Esophagus muscularis mucosa (tissue), 4 donors: ENCODE data around the gene DPP9. TPM values are rescaled to one million over a fixed set of nuclear protein-coding genes. Genes with fewer than 3 reads are reported as not detected.
A peak's percentile ranks its signal among the peaks of the same experiment; 100 is the strongest.

Source experiments
- DNase-seq: peaks from one replicate; pipeline ENCODE4 v3.0.0-alpha.2; 2017; ENCODE audit errors: extremely low spot score
- H3K27ac ChIP-seq, 4 donors: fragments of 200-600 bp; sonication (generic); replicated peaks in 1 of 4; 1 replicate in 3 of 4; 2 replicates in 1 of 4; pipeline ENCODE4 v1.5.1; 2016 to 2019; ENCODE audit warnings: mild to moderate bottlenecking in 1 of 4
- H3K27me3 ChIP-seq, 4 donors: fragments of 200-600 bp; sonication (generic); one replicate each; pipeline versions ENCODE4 v1.5.1 to v1.6.0; 2016 to 2019
- H3K36me3 ChIP-seq, 4 donors: fragments of 200-600 bp; sonication (generic); one replicate each; pipeline ENCODE4 v1.5.1; 2016 to 2019
- H3K4me1 ChIP-seq, 4 donors: fragments of 200-600 bp; sonication (generic); one replicate each; pipeline ENCODE4 v1.5.1; 2016 to 2019
- H3K4me3 ChIP-seq, 4 donors: fragments of 200-600 bp; sonication (generic); 1 replicate in 2 of 4; 2 replicates in 2 of 4; pipeline ENCODE4 v1.5.1; 2016 to 2019; ENCODE audit warnings: mild to moderate bottlenecking in 4 of 4, moderate library complexity in 1 of 4
- H3K9me3 ChIP-seq, 4 donors: fragments of 200-600 bp; sonication (generic); 1 replicate in 3 of 4; 2 replicates in 1 of 4; pipeline ENCODE4 v1.5.1; 2016 to 2019
- CTCF ChIP-seq, 3 experiments: fragments of 200-600 bp in 2 of 3; fragments of 450-650 bp in 1 of 3; sonication (generic) in 2 of 3; IDR thresholded peaks; one replicate each; pipeline ENCODE4 v1.5.1; 2017 to 2019; ENCODE audit warnings: antibody characterized with exemption in 3 of 3, mild to moderate bottlenecking in 2 of 3, moderate library complexity in 1 of 3
- EP300 ChIP-seq: sonication (generic); formaldehyde crosslinking; IDR thresholded peaks from one replicate; pipeline ENCODE4 v1.6.1; 2017; ENCODE audit warnings: antibody characterized with exemption
- POLR2A ChIP-seq: fragments of 450-650 bp; IDR thresholded peaks from one replicate; pipeline ENCODE4 v1.6.1; 2017; ENCODE audit warnings: antibody characterized with exemption, moderate library complexity, mild to moderate bottlenecking, low read depth
- POLR2AphosphoS5 ChIP-seq, 2 donors: sonication (generic); formaldehyde crosslinking; IDR thresholded peaks; one replicate each; pipeline ENCODE4 v1.6.1; 2017; ENCODE audit warnings: antibody characterized with exemption in 2 of 2
- WGBS: methylation state at CpG from one replicate; pipeline ENCODE4 v1.1.5; 2018; 5-methylcytosine and 5-hydroxymethylcytosine counted together
- intact Hi-C: fragments of 100-400 bp; cut with DNase I; formaldehyde crosslinking; loops from one replicate; pipeline ENCODE4 v1.15.1; 2023
- total RNA-seq, 4 donors: library from RNA; depleted of rRNA; stranded (reverse); fragments of >200 nt; gene quantifications; one replicate each; pipeline versions ENCODE4 v1.1.0 to v1.2.1, GENCODE V29; 2016

Gene DPP9
- total RNA-seq, 4 donors from 2014 or later: 42.4 to 106 (median 56.0) TPM

DNA sequence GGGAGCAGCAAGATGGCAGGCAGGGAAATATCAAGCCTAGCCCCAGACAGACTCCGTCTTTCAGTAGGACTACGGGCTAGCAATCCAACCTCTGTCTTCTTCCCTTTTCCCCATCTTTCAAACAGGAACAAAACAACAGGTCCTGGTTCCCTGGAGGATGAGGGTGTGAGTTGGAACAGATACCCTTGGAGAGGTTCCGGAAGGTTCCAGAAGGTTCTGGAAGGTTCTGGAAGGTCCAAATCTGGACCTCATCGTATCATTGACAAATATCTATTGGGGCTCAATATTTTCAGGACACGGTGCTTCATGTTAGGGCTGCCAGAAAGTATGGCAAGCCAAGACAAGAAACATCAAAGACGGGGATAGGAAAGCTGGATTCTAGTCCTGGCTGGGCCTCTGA, 39.4 kb upstream of the DPP9 start:
- TF ChIP-seq POLR2AphosphoS5 (IDR thresholded peaks at IDR 0.05) (no peak), POLR2A (no peak), EP300 (no peak), CTCF (IDR thresholded peaks at IDR 0.05) (no peak)
- WGBS: 87% methylated on average over 6 of the region's 6 CpGs

GRCh38 chr19:4760285-4760650, 36.6 kb upstream of the DPP9 start:
- TF ChIP-seq CTCF (IDR thresholded peaks at IDR 0.05) (no peak), EP300 (no peak)
- WGBS: 48% methylated on average over 10 of the region's 10 CpGs
- Histone ChIP-seq H3K9me3 (no peaks in the 10 kb centered on the region), H3K27ac (no peak overlapping the region), H3K4me1 (peaks cover 10 to 15% (median 14%) of the 10 kb centered on the region in 4 donors), H3K4me3 (peak overlapping the region; percentile 31 to 48 (median 44)), H3K36me3 (no peaks in the 10 kb centered on the region), H3K27me3 (peaks cover 0 to 39% (median 2%) of the 10 kb centered on the region in 4 donors)
- intact Hi-C loops: no loop called here
- no peak for DNase-seq

More for the DNA sequence above, 39.4 kb upstream of the DPP9 start:
- Histone ChIP-seq H3K27ac (no peak overlapping the region), H3K36me3 (no peaks in the 10 kb centered on the region), H3K27me3 (peaks cover 0 to 43% (median 2%) of the 10 kb centered on the region in 4 donors), H3K4me1 (peaks cover 10 to 15% (median 14%) of the 10 kb centered on the region in 4 donors), H3K4me3 (no peak overlapping the region), H3K9me3 (no peaks in the 10 kb centered on the region)
- intact Hi-C loops: no loop called here
- DNase-seq: no peak

DNA sequence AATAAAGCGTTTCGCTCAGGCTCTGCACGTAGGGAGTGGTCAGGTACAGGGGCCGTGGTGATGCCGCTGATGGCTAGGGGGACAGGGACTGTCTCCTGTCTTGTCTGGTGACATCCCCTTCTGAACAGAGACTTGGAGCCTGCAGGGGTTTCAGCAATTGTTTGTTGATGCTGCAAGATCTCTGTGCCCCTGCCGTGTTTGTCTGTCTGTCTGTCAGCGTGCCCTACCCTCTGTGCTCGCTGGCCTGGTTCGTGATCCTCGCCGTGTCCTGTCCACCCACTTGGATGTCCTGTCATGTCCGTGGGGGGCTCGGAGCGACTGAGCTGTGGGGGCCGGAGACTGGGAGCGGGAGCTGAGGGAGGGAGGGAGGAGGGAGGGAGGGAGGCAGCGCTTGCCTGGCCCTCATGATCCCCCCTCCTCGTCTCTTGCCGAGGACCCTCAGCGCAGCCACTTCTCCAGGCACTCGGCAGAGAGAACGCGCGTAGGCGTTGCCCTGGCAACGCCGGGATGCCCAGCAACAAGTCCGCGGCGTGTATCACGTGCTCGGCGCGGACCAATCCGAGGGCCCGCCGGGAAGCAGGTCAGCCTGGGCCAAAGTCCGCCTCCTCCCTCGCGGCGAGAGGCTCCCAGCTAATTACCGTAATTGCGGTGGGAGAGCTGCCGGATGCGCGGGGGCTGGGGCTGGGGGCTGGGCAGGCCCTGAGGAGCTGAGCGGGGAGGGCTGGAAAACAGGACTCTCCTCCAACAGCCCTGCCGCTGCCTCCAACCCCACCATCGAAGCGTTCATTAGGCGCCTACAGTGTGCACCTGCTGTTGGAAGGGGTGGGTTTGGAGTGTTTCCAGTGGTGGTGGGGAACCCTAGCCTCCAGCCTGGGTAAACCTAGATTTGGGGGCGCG, 36.0 kb upstream of the DPP9 start:
- H3K4me1 ChIP-seq: peaks cover 10 to 15% (median 14%) of the 10 kb centered on the region in 4 donors
- peaks cover 0 to 33% (median 2%) of the 10 kb centered on the region in 4 donors for H3K27me3 ChIP-seq
- intact Hi-C loops: no loop called here
- H3K4me3 ChIP-seq: peak overlapping the region; percentile 31 to 48 (median 44)
- no peaks in the 10 kb centered on the region for H3K9me3 ChIP-seq
- DNase-seq: peak; percentile 94
- no peaks in the 10 kb centered on the region for H3K36me3 ChIP-seq
- 13% methylated on average over 17 of the region's 53 CpGs for WGBS
- no peak overlapping the region for H3K27ac ChIP-seq
- TF ChIP-seq POLR2AphosphoS5 (IDR thresholded peaks at IDR 0.05): peak in 1 of 2 donors; percentile 37
- no peak for TF ChIP-seq POLR2A

GRCh38 chr19:4758659-4759058, 35.0 kb upstream of the DPP9 start:
- peaks cover 10 to 15% (median 14%) of the 10 kb centered on the region in 4 donors for H3K4me1 ChIP-seq
- intact Hi-C loops: no loop called here
- H3K27me3 ChIP-seq: peaks cover 0 to 24% (median 2%) of the 10 kb centered on the region in 4 donors
- H3K27ac ChIP-seq: no peak overlapping the region
- TF ChIP-seq POLR2A: no peak
- TF ChIP-seq CTCF (IDR thresholded peaks at IDR 0.05): no peak
- TF ChIP-seq EP300: no peak
- no peak for TF ChIP-seq POLR2AphosphoS5 (IDR thresholded peaks at IDR 0.05)
- no peaks in the 10 kb centered on the region for H3K9me3 ChIP-seq
- WGBS: 78% methylated on average over 5 of the region's 5 CpGs
- H3K4me3 ChIP-seq: no peak overlapping the region
- DNase-seq: no peak
- no peaks in the 10 kb centered on the region for H3K36me3 ChIP-seq

- intact Hi-C loops: no loop called here
- no peak overlapping the region for H3K27ac ChIP-seq
- peaks cover 10 to 15% (median 14%) of the 10 kb centered on the region in 4 donors for H3K4me1 ChIP-seq
- TF ChIP-seq POLR2A (no peak), EP300 (no peak), POLR2AphosphoS5 (IDR thresholded peaks at IDR 0.05) (no peak), CTCF (IDR thresholded peaks at IDR 0.05) (no peak)
- no peaks in the 10 kb centered on the region for H3K36me3 ChIP-seq
- DNase-seq: no peak
- H3K4me3 ChIP-seq: no peak overlapping the region
- no peaks in the 10 kb centered on the region for H3K9me3 ChIP-seq
- WGBS: 79% methylated on average over 4 of the region's 4 CpGs
- H3K27me3 ChIP-seq: peaks cover 0 to 18% (median 2%) of the 10 kb centered on the region in 4 donors
Measured at GRCh38 chr19:4758082-4758481, 34.4 kb upstream of the DPP9 start.
